HG02642 (cell line): ENCODE data around the gene KRTAP22-2.

Source experiments
- ATAC-seq: cut with Tn5 transposase; IDR thresholded peaks from one replicate; pipeline ENCODE4 v1.9.1; 2021; ENCODE audit warnings: mild to moderate bottlenecking; ENCODE audit not compliant: unreplicated experiment, poor library complexity

Gene KRTAP22-2

GRCh38 chr21:30563630-30564029 is 26.6 kb downstream of the KRTAP22-2 start:
- ATAC-seq = no peak

GRCh38 chr21:30563072-30563471 is 27.1 kb downstream of the KRTAP22-2 start:
- no peak for ATAC-seq

GRCh38 chr21:30561957-30562356 is 28.2 kb downstream of the KRTAP22-2 start:
- ATAC-seq = no peak

GRCh38 chr21:30561264-30561895 is 28.8 kb downstream of the KRTAP22-2 start, which contains the start of gene KRTAP19-7:
Gene KRTAP19-7 (minus strand): TSS chr21:30561314. CDS start chr21:30561289, 25 bp downstream.
- ATAC-seq = no peak

- ATAC-seq = no peak
Measured at GRCh38 chr21:30555095-30555494, 35.1 kb downstream of the KRTAP22-2 start.

- no peak for ATAC-seq
Measured at GRCh38 chr21:30552782-30553181, 37.4 kb downstream of the KRTAP22-2 start.

- no peak for ATAC-seq
Measured at GRCh38 chr21:30541764-30542163, 48.4 kb downstream of the KRTAP22-2 start, which contains the start of gene KRTAP19-6. Gene KRTAP19-6 (minus strand): TSS chr21:30541864. CDS start chr21:30541833, 31 bp downstream.
